BE2C (cell line): ENCODE measurements around the gene PRG3.

ENCODE experiments used
- DNase-seq: peaks from one replicate; pipeline ENCODE4 v3.0.0-alpha.2; 2020
- H3K27me3 ChIP-seq: fragments of 250-450 bp; sonication (Bioruptor Pico); 2 replicates; pipeline ENCODE4 v1.5.1; 2020; ENCODE audit warnings: mild to moderate bottlenecking
- H3K36me3 ChIP-seq: fragments of 250-450 bp; sonication (Bioruptor Pico); 2 replicates; pipeline ENCODE4 v1.5.1; 2020; ENCODE audit warnings: mild to moderate bottlenecking
- H3K4me1 ChIP-seq: fragments of 250-450 bp; sonication (Bioruptor Pico); 2 replicates; pipeline ENCODE4 v1.5.1; 2020
- H3K4me3 ChIP-seq: 2 replicates; pipeline ENCODE4 v1.5.1; 2011; ENCODE audit warnings: low read depth, low read length
- H3K9me3 ChIP-seq: fragments of 250-450 bp; sonication (Bioruptor Pico); 2 replicates; pipeline ENCODE4 v1.5.1; 2020
- CTCF ChIP-seq: IDR thresholded peaks from 2 replicates; pipeline ENCODE4 v1.5.1; 2012; ENCODE audit warnings: mild to moderate bottlenecking, low read depth, low read length

Gene PRG3

DNA sequence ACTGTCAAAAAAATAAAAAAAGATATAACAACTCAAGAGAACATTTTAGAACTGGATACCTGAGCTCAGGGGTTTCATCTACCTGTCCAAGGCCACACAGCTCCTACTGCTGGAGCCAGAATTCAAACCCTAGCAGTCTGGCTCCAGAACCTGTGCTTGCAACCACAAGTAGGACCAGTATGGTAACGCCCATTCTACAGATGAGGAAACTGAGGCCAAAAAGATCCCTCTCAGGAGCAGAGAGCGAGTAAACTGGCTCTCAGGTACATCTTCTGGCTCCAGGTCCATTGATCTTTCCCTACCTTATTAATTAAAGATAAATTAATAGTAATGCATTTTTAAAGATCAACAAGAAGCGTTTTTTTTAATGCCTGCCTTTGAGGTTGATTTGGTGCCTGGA lies 23.6 kb downstream of the PRG3 start:
- Histone ChIP-seq H3K4me3 (no peak overlapping the region), H3K9me3 (no peaks in the 10 kb centered on the region), H3K36me3 (no peaks in the 10 kb centered on the region), H3K4me1 (no peaks in the 10 kb centered on the region), H3K27me3 (no peaks in the 10 kb centered on the region)
- no peak for DNase-seq
- TF ChIP-seq CTCF: no peak

DNA sequence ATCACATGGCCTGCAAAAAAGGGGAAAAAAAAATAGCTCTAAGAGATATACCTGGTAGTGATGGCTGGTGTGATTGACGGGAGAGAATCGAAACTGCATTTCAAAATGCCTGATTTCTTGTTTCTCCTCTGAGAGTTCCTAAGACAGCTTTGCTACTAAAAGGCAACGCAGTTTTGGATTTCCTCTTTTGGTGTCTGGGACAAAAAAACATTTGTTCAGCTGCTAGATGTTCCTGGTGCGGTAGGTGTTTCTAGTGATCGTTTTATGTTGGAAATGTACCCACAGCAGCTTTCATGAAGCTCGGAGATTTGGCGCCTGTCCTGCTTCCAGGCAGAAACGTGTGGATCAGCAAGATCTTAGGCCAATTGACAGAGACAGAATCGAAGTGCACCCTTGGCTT lies 24.7 kb downstream of the PRG3 start:
- DNase-seq: no peak
- H3K9me3 ChIP-seq: no peaks in the 10 kb centered on the region
- H3K4me3 ChIP-seq: no peak overlapping the region
- TF ChIP-seq CTCF: no peak
- H3K27me3 ChIP-seq: no peaks in the 10 kb centered on the region
- no peaks in the 10 kb centered on the region for H3K4me1 ChIP-seq
- H3K36me3 ChIP-seq: no peaks in the 10 kb centered on the region

- H3K4me1 ChIP-seq: no peaks in the 10 kb centered on the region
- no peak for TF ChIP-seq CTCF
- H3K27me3 ChIP-seq: no peaks in the 10 kb centered on the region
- DNase-seq: no peak
- no peaks in the 10 kb centered on the region for H3K9me3 ChIP-seq
- no peaks in the 10 kb centered on the region for H3K36me3 ChIP-seq
- no peak overlapping the region for H3K4me3 ChIP-seq
Measured at GRCh38 chr11:57354699-57355098, 26.3 kb downstream of the PRG3 start.

GRCh38 chr11:57353852-57354251 lies 27.1 kb downstream of the PRG3 start:
- TF ChIP-seq CTCF: no peak
- H3K36me3 ChIP-seq: no peaks in the 10 kb centered on the region
- DNase-seq: no peak
- H3K4me3 ChIP-seq: no peak overlapping the region
- H3K27me3 ChIP-seq: no peaks in the 10 kb centered on the region
- no peaks in the 10 kb centered on the region for H3K4me1 ChIP-seq
- no peaks in the 10 kb centered on the region for H3K9me3 ChIP-seq

GRCh38 chr11:57353446-57353845 lies 27.5 kb downstream of the PRG3 start:
- Histone ChIP-seq H3K4me1 (no peaks in the 10 kb centered on the region), H3K27me3 (no peaks in the 10 kb centered on the region), H3K4me3 (no peak overlapping the region), H3K36me3 (no peaks in the 10 kb centered on the region), H3K9me3 (no peaks in the 10 kb centered on the region)
- no peak for DNase-seq
- no peak for TF ChIP-seq CTCF

- DNase-seq: no peak
- Histone ChIP-seq H3K9me3 (no peaks in the 10 kb centered on the region), H3K4me3 (no peak overlapping the region), H3K4me1 (no peaks in the 10 kb centered on the region), H3K36me3 (no peaks in the 10 kb centered on the region), H3K27me3 (no peaks in the 10 kb centered on the region)
- TF ChIP-seq CTCF: no peak
Measured at GRCh38 chr11:57353036-57353435, 27.9 kb downstream of the PRG3 start.
